Heart left ventricle (tissue), 16 donors: ENCODE measurements around the gene DUSP10. TPM values are rescaled to one million over a fixed set of nuclear protein-coding genes. Genes with fewer than 3 reads are reported as not detected.

Source experiments
- ATAC-seq, 4 donors: fragments of 200-7000 bp; cut with Tn5 transposase; one replicate each; pipeline ENCODE4 v1.9.1; 2020 to 2022; ENCODE audit warnings: moderate library complexity in 4 of 4, mild to moderate bottlenecking in 3 of 4, moderate number of reproducible peaks in 1 of 4
- DNase-seq, 5 donors: peaks; one replicate each; pipeline ENCODE4 v3.0.0-alpha.2; 2020
- H3K27ac ChIP-seq, 12 donors: fragments of 200-600 bp; sonication (generic) in 4 of 12; one replicate each; pipeline versions ENCODE4 v1.5.0 to v1.8.0; 2016 to 2022; ENCODE audit warnings: mild to moderate bottlenecking in 2 of 12
- H3K27me3 ChIP-seq, 9 donors: fragments of 200-600 bp; sonication (generic) in 2 of 9; one replicate each; pipeline versions ENCODE4 v1.5.1 to v1.8.0; 2016 to 2022; ENCODE audit warnings: mild to moderate bottlenecking in 3 of 9
- H3K36me3 ChIP-seq, 9 donors: fragments of 200-600 bp; sonication (generic) in 2 of 9; one replicate each; pipeline versions ENCODE4 v1.5.0 to v1.8.0; 2018 to 2022; ENCODE audit warnings: mild to moderate bottlenecking in 2 of 9
- H3K4me1 ChIP-seq, 12 donors: fragments of 200-600 bp; sonication (generic) in 4 of 12; one replicate each; pipeline versions ENCODE4 v1.5.0 to v1.8.0; 2016 to 2022; ENCODE audit warnings: mild to moderate bottlenecking in 3 of 12
- H3K4me3 ChIP-seq, 12 donors: fragments of 200-600 bp; sonication (generic) in 4 of 12; one replicate each; pipeline versions ENCODE4 v1.5.0 to v1.8.0; 2017 to 2022; ENCODE audit warnings: mild to moderate bottlenecking in 9 of 12, moderate library complexity in 4 of 12
- H3K9me3 ChIP-seq, 12 donors: fragments of 200-600 bp; sonication (generic) in 4 of 12; one replicate each; pipeline versions ENCODE4 v1.5.0 to v1.8.0; 2016 to 2022; ENCODE audit warnings: mild to moderate bottlenecking in 1 of 12
- POLR2A ChIP-seq, 2 donors: fragments of 450-650 bp; IDR thresholded peaks; one replicate each; pipeline ENCODE4 v1.6.1; 2017; ENCODE audit warnings: antibody characterized with exemption in 2 of 2, mild to moderate bottlenecking in 2 of 2, moderate library complexity in 2 of 2
- WGBS, 4 donors: extraction: QIAGEN DNeasy Blood & Tissue Kit in 2 of 4; methylation state at CpG; one replicate each; pipeline versions ENCODE4 v1.1.5 to v1.1.7; 2013 to 2018; 5-methylcytosine and 5-hydroxymethylcytosine counted together
- intact Hi-C, 10 donors: fragments of 100-400 bp; cut with DNase I; formaldehyde crosslinking; loops; one replicate each; pipeline versions ENCODE4 v1.11.1 to v1.14.2; 2022
- polyA plus RNA-seq, 2 donors: library from polyadenylated mRNA; stranded (reverse); fragments of 200-250 nt; gene quantifications; one replicate each; pipeline ENCODE4 v1.2.3, GENCODE V29; 2013
- total RNA-seq, 9 donors: library from RNA; depleted of rRNA in 2 of 9; stranded (reverse); fragments of >200 nt in 2 of 9; fragmentation: NEBNext Ultra II Directional in 3 of 9; extraction: Animal tissue kit (Norgen Biotek cat#: 25700) in 3 of 9; gene quantifications; one replicate each; pipeline versions ENCODE4 v1.1.0 to v1.2.4, GENCODE V29; 2016 to 2023
- TF ChIP-seq, protein P1 (sequence below), 12 donors: fragments of 200-600 bp; sonication (generic) in 4 of 12; IDR thresholded peaks; one replicate each; pipeline versions ENCODE4 v1.5.0 to v1.8.0; 2018 to 2022; ENCODE audit warnings: antibody characterized with exemption in 12 of 12, mild to moderate bottlenecking in 5 of 12
- donor health status: ischemic (EF 13 %, LVEDD 7.1; RV severe dilation, severe dysfunction).
- donor health status: healthy with polysubstance abuse.
- donor health status: DM: no; HTN: yes; CAD: no.
- donor health status: DM: no; HTN: no; CAD: no.
- donor health status: ischemic (EF 25% LVEDD 6.9; RV normal size, moderate dysfunction).
- donor health status: ischemic (EF 25% LVEDD 5.7; RV mildly dilated, moderate dysfunction).
- donor health status: healthy.
- donor health status: DM: yes; HTN: yes; CAD: no.
- donor health status: ischemic (EF 35%, LVEDD 5.7; RV mildly dilated, moderate dysfunction).
- donor health status: nonischemic (EF 11% LVEDD 7.7; RV severe dilation, severe dysfunction).
- donor health status: DM: yes; HTN: yes; CAD: no.
- donor health status: PGD.
- donor health status: ischemic (EF 29% LVEDD 5.4; RV normal size, mild dysfunction).
- donor health status: nonischemic (EF 23%, LVEDD 6.1; RV moderate dilation, normal function).

The DUSP10 gene
- total and polyA plus RNA-seq, 11 donors: 2.2 to 7.1 (median 3.9) TPM

DNA sequence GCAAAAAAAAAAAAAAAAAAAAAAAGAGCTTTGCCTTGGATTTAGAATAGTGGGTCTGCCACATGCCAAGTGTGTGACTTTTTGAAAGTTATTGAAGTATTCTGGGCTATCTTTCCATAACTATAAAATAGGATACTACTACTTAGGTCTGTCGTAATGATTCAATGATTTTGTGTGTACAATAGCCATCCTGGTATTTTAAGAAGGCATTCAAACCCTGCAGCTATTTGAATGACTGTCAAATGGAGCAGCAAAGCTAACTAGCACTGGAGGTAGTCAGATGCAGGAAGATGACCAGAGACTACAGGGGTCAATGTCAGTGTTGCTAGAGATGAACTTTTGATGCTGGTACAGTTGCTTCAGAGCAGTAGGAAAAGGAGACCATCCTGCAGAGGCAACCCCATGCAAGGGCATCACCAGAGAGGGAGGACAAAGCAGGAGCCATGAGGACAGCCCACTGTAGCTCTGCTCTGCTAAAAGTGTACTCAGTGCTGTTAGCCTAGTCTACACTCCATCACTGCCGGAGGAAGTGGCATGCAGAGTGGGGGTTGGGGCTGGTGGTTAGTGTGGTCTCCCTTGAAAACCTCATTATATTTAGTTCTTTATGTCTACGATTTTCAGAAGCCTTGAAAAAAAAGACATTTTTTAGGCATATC lies 29.0 kb downstream of the DUSP10 start:
- DNase-seq (no peak), ATAC-seq (peak in 2 of 4 donors; percentile 37 to 44)
- WGBS, 4 donors: 81 to 92% (median 86%) methylated on average over 3 of the region's 3 CpGs
- intact Hi-C loops: no loop called here
- H3K27ac ChIP-seq: peak overlapping the region in 3 of 12 donors; percentile 35 to 78 (median 75)
- no peaks in the 10 kb centered on the region for H3K36me3 ChIP-seq
- H3K27me3 ChIP-seq: no peaks in the 10 kb centered on the region
- no peak overlapping the region for H3K4me3 ChIP-seq
- H3K9me3 ChIP-seq: no peaks in the 10 kb centered on the region
- no peak for TF ChIP-seq POLR2A (IDR thresholded peaks at IDR 0.05)
- TF ChIP-seq, protein P1, sequence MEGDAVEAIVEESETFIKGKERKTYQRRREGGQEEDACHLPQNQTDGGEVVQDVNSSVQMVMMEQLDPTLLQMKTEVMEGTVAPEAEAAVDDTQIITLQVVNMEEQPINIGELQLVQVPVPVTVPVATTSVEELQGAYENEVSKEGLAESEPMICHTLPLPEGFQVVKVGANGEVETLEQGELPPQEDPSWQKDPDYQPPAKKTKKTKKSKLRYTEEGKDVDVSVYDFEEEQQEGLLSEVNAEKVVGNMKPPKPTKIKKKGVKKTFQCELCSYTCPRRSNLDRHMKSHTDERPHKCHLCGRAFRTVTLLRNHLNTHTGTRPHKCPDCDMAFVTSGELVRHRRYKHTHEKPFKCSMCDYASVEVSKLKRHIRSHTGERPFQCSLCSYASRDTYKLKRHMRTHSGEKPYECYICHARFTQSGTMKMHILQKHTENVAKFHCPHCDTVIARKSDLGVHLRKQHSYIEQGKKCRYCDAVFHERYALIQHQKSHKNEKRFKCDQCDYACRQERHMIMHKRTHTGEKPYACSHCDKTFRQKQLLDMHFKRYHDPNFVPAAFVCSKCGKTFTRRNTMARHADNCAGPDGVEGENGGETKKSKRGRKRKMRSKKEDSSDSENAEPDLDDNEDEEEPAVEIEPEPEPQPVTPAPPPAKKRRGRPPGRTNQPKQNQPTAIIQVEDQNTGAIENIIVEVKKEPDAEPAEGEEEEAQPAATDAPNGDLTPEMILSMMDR (IDR thresholded peaks at IDR 0.05): no peak
- peaks cover 0 to 90% (median 14%) of the 10 kb centered on the region in 12 donors for H3K4me1 ChIP-seq

DNA sequence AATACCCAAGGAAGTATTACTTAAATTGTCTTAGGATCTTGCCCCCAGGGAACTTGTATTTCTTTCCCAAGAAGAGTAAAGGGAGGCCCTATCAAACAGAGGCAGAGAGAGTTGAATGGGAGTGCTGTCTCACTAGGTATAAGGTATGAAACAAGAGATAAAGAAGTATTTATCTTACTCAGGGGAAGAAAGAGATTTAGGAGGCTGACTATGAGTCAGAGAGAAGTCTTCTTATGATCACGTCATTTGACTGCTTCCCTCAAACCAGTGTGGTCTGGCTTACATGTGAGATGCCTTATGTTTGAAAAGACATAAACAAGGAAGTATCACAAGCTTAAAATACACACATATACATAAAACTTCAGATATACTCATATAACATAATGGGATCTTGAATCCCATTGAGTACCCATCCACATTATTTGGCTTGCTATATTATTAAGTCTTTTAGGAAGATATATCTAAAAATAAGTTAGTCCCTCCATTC lies 29.6 kb downstream of the DUSP10 start:
- DNase-seq (no peak), ATAC-seq (peak in 2 of 4 donors; percentile 10 to 38)
- no peaks in the 10 kb centered on the region for H3K36me3 ChIP-seq
- intact Hi-C loops: no loop called here
- WGBS, 4 donors: 74 to 91% (median 87%) methylated on average over 1 of the region's 1 CpG
- peaks cover 0 to 94% (median 14%) of the 10 kb centered on the region in 12 donors for H3K4me1 ChIP-seq
- no peaks in the 10 kb centered on the region for H3K27me3 ChIP-seq
- H3K4me3 ChIP-seq: no peak overlapping the region
- TF ChIP-seq, protein P1 (IDR thresholded peaks at IDR 0.05): no peak
- TF ChIP-seq POLR2A (IDR thresholded peaks at IDR 0.05): no peak
- H3K9me3 ChIP-seq: no peaks in the 10 kb centered on the region
- peak overlapping the region in 3 of 12 donors; percentile 35 to 78 (median 73) for H3K27ac ChIP-seq

DNA sequence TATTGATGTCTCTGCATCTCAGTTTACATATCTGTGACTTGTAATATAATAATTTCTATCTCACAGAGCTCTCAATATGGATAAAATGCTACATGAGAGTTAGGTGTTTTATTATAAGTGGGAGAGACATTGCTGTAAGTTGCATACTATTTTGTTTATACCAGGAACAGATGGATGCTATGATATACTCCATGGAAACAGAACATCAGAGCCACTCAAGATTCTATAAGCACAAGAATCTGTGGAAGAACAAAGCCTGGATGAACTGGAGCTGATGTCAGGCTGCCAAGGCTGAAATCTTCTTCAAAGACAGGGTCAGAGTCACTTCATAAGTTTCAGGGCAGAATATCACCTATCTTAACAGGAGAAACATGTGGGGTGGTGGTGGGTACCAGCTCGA lies 30.2 kb downstream of the DUSP10 start:
- H3K27ac ChIP-seq: peak overlapping the region in 2 of 12 donors; percentile 73 to 78
- H3K36me3 ChIP-seq: no peaks in the 10 kb centered on the region
- ATAC-seq: no peak
- H3K9me3 ChIP-seq: no peaks in the 10 kb centered on the region
- intact Hi-C loops: no loop called here
- no peak overlapping the region for H3K4me3 ChIP-seq
- TF ChIP-seq, protein P1 (IDR thresholded peaks at IDR 0.05): no peak
- TF ChIP-seq POLR2A (IDR thresholded peaks at IDR 0.05): no peak
- 90 to 100% (median 96%) methylated on average over 1 of the region's 1 CpG for WGBS, 4 donors
- H3K4me1 ChIP-seq: peaks cover 0 to 94% (median 14%) of the 10 kb centered on the region in 12 donors
- DNase-seq: no peak
- H3K27me3 ChIP-seq: no peaks in the 10 kb centered on the region

DNA sequence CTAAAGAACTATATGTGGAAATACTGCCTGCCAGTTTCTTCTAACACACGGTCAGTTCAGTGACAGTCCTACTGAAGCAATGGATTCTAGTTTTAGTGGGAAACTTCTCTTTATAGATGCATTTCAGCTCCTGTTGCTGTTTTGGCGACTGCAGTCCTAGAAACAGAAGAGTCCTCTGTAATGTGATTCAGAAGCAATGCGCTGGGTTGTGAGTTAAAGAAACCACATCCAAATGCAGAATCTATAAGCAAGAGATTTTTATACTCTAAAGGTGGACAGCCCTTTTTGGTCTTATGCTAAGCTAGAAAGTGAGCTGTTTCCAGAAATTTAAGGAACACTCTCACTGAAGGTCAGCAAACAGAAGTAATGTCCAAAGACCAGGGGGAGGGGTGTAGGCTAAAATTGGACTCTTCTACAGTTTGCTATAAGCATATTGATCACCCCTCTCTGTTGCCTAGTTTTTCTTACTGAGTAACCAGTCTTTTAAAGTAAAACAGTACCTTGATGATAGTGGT lies 30.8 kb downstream of the DUSP10 start:
- ATAC-seq: no peak
- DNase-seq: no peak
- Histone ChIP-seq H3K36me3 (peaks cover 0 to 2% (median 0%) of the 10 kb centered on the region in 9 donors), H3K9me3 (no peaks in the 10 kb centered on the region), H3K4me3 (no peak overlapping the region), H3K27me3 (no peaks in the 10 kb centered on the region), H3K4me1 (peaks cover 0 to 96% (median 14%) of the 10 kb centered on the region in 12 donors), H3K27ac (peak overlapping the region in 2 of 12 donors; percentile 73 to 78)
- intact Hi-C loops: no loop called here
- WGBS, 4 donors: 78 to 84% (median 83%) methylated on average over 3 of the region's 3 CpGs
- no peak for TF ChIP-seq POLR2A (IDR thresholded peaks at IDR 0.05)
- TF ChIP-seq, protein P1 (IDR thresholded peaks at IDR 0.05): no peak
